GM23248 (cell line): ENCODE measurements around the gene HOXA5. TPM values are rescaled to one million over a fixed set of nuclear protein-coding genes. Genes with fewer than 3 reads are reported as not detected.
A peak's percentile ranks its signal among the peaks of the same experiment; 100 is the strongest.

Experiments
- DNase-seq: peaks from one replicate; pipeline ENCODE4 v3.0.0-alpha.2; 2015
- H2AFZ ChIP-seq: fragments of 200-600 bp; sonication (generic); 2 replicates; pipeline ENCODE4 v1.6.1; 2016; ENCODE audit warnings: antibody characterized with exemption
- H3F3A ChIP-seq: fragments of 200-600 bp; sonication (generic); 2 replicates; pipeline ENCODE4 v1.6.1; 2016; ENCODE audit warnings: mild to moderate bottlenecking, antibody characterized with exemption, mixed run types; ENCODE audit not compliant: insufficient read depth
- H3K27ac ChIP-seq: fragments of 200-600 bp; sonication (generic); 2 replicates; pipeline ENCODE4 v1.5.1; 2016; ENCODE audit warnings: mild to moderate bottlenecking
- H3K27me3 ChIP-seq: fragments of 200-600 bp; sonication (generic); replicated peaks from 2 replicates; pipeline ENCODE4 v1.6.1; 2016; ENCODE audit warnings: mild to moderate bottlenecking; ENCODE audit not compliant: insufficient read depth
- H3K36me3 ChIP-seq: fragments of 200-600 bp; sonication (generic); 2 replicates; pipeline ENCODE4 v1.6.1; 2016; ENCODE audit warnings: low read depth, mild to moderate bottlenecking
- H3K4me1 ChIP-seq: fragments of 200-600 bp; sonication (generic); 2 replicates; pipeline ENCODE4 v1.6.1; 2016; ENCODE audit warnings: mild to moderate bottlenecking; ENCODE audit not compliant: insufficient read depth
- H3K4me2 ChIP-seq: fragments of 200-600 bp; sonication (generic); one replicate; pipeline ENCODE4 v1.6.1; 2016; ENCODE audit warnings: mild to moderate bottlenecking; ENCODE audit not compliant: unreplicated experiment
- H3K4me3 ChIP-seq: fragments of 200-600 bp; sonication (generic); 2 replicates; pipeline ENCODE4 v1.5.1; 2016; ENCODE audit warnings: mild to moderate bottlenecking
- H3K79me2 ChIP-seq: fragments of 200-600 bp; sonication (generic); 2 replicates; pipeline ENCODE4 v1.6.1; 2016; ENCODE audit warnings: mild to moderate bottlenecking; ENCODE audit not compliant: insufficient read depth
- H3K9ac ChIP-seq: fragments of 200-600 bp; sonication (generic); 2 replicates; pipeline ENCODE4 v1.6.1; 2016; ENCODE audit warnings: mild to moderate bottlenecking
- H3K9me2 ChIP-seq: fragments of 200-600 bp; sonication (generic); 2 replicates; pipeline ENCODE4 v1.6.1; 2016; ENCODE audit warnings: mixed run types, mild to moderate bottlenecking, moderate library complexity; ENCODE audit not compliant: insufficient read depth
- H3K9me3 ChIP-seq: fragments of 200-600 bp; sonication (generic); one replicate; pipeline ENCODE4 v1.6.1; 2017; ENCODE audit warnings: low read depth
- H4K20me1 ChIP-seq: fragments of 200-600 bp; sonication (generic); 2 replicates; pipeline ENCODE4 v1.6.0; 2016; ENCODE audit not compliant: insufficient read depth
- EZH2 ChIP-seq: fragments of 200-600 bp; sonication (generic); IDR thresholded peaks from 2 replicates; pipeline ENCODE4 v1.6.1; 2018; ENCODE audit warnings: antibody characterized with exemption, mild to moderate bottlenecking; ENCODE audit not compliant: insufficient read depth, poor library complexity, severe bottlenecking
- EZH2phosphoT487 ChIP-seq: fragments of 200-600 bp; sonication (generic); IDR thresholded peaks from 2 replicates; pipeline ENCODE4 v1.6.1; 2018; ENCODE audit warnings: antibody characterized with exemption, moderate library complexity, mild to moderate bottlenecking, low read depth; ENCODE audit not compliant: insufficient read depth
- WGBS, 2 experiments: methylation state at CpG; one replicate each; pipeline ENCODE4 v1.1.6; 2015 to 2017; ENCODE audit warnings: low lambda C conversion rate in 2 of 2, low coverage in 1 of 2; ENCODE audit errors: missing lambda C conversion rate in 2 of 2; 5-methylcytosine and 5-hydroxymethylcytosine counted together
- in situ Hi-C: fragments of 300-500 bp; cut with MboI; formaldehyde crosslinking; loops from 2 replicates; pipeline ENCODE4 v1.15.0; 2020
- polyA plus RNA-seq: library from polyadenylated mRNA; unstranded; fragments of >200 nt; fragmentation: Nextera tagmentation; extraction: Ambion mirVana; gene quantifications from 2 replicates; pipeline ENCODE4 v1.2.1, GENCODE V29; 2016
- total RNA-seq: library from RNA; depleted of rRNA; stranded (reverse); fragments of >200 nt; shearing (Covaris generic); gene quantifications from 2 replicates; pipeline ENCODE4 v1.2.3, GENCODE V29; 2014

Gene HOXA5
- total and polyA plus RNA-seq, 2 experiments from 2014 or later: 1.9 to 4.0 TPM

- Histone ChIP-seq H2AFZ (no peak overlapping the region), H3F3A (peaks cover 8% of the 10 kb centered on the region; the same call in 1 of the 2 replicates), H3K79me2 (peaks cover 31% of the 10 kb centered on the region), H3K9me2 (no peaks in the 10 kb centered on the region), H4K20me1 (no peaks in the 10 kb centered on the region), H3K9me3 (no peaks in the 10 kb centered on the region), H3K27ac (no peak overlapping the region), H3K4me3 (no peak overlapping the region; the same call in 1 of the 2 replicates), H3K27me3 (no peaks in the 10 kb centered on the region), H3K9ac (no peak overlapping the region), H3K4me2 (no peak overlapping the region), H3K36me3 (no peaks in the 10 kb centered on the region), H3K4me1 (peaks cover 19% of the 10 kb centered on the region)
- no peak for DNase-seq
- 79 to 86% methylated on average over 24 of the region's 24 CpGs for WGBS, 2 experiments
- TF ChIP-seq EZH2phosphoT487 (no peak), EZH2 (no peak)
- in situ Hi-C loops: no loop called here
These were observed 42.6 kb upstream of the HOXA5 start for GRCh38 chr7:27185854-27186667.

GRCh38 chr7:27185013-27185853 lies 41.8 kb upstream of the HOXA5 start, which contains the start of gene HOXA11:
TSS of gene HOXA11 (minus strand) at chr7:27185232. CDS start at chr7:27185144, 88 bp downstream.
- peaks cover 27% of the 10 kb centered on the region for H3K4me1 ChIP-seq
- in situ Hi-C loops: no loop called here
- H3K27me3 ChIP-seq: no peaks in the 10 kb centered on the region

GRCh38 chr7:27184337-27185012 lies 41.0 kb upstream of the HOXA5 start:
- H3K27me3 ChIP-seq: no peaks in the 10 kb centered on the region
- DNase-seq: peak; percentile 83
- no peak for TF ChIP-seq EZH2phosphoT487
- in situ Hi-C loops: no loop called here
- peaks cover 29% of the 10 kb centered on the region for H3K4me1 ChIP-seq
- H3K9me3 ChIP-seq: no peaks in the 10 kb centered on the region
- WGBS, 2 experiments: 1 to 2% methylated on average over 65 to 70 of the region's 72 CpGs
- peaks cover 8% of the 10 kb centered on the region; the same call in 1 of the 2 replicates for H3F3A ChIP-seq
- H3K36me3 ChIP-seq: no peaks in the 10 kb centered on the region
- no peaks in the 10 kb centered on the region for H4K20me1 ChIP-seq
- H3K4me3 ChIP-seq: peak overlapping the region; percentile 87
- H3K4me2 ChIP-seq: peak overlapping the region; percentile 100
- peak overlapping the region; percentile 84 for H2AFZ ChIP-seq
- peak overlapping the region; percentile 82 for H3K9ac ChIP-seq
- no peaks in the 10 kb centered on the region for H3K9me2 ChIP-seq
- H3K79me2 ChIP-seq: peaks cover 43% of the 10 kb centered on the region
- peak overlapping the region; percentile 69 for H3K27ac ChIP-seq

More at GRCh38 chr7:27185013-27185853, 41.8 kb upstream of the HOXA5 start, which contains the start of gene HOXA11:
- Histone ChIP-seq H3F3A (peaks cover 8% of the 10 kb centered on the region; the same call in 1 of the 2 replicates), H3K9ac (peak within 1 kb of the TSS; percentile 82), H4K20me1 (no peaks in the 10 kb centered on the region), H3K27ac (peak within 1 kb of the TSS; percentile 69), H3K79me2 (peaks cover 39% of the 10 kb centered on the region), H3K36me3 (no peaks in the 10 kb centered on the region), H3K4me3 (peak within 1 kb of the TSS; percentile 87), H3K4me2 (peak within 1 kb of the TSS; percentile 100), H3K9me2 (no peaks in the 10 kb centered on the region), H2AFZ (peak within 1 kb of the TSS; percentile 84), H3K9me3 (no peaks in the 10 kb centered on the region)
- TF ChIP-seq EZH2: no peak
- no peak for TF ChIP-seq EZH2phosphoT487
- DNase-seq: peak; percentile 92
- 41 to 44% methylated on average over 38 to 43 of the region's 43 CpGs for WGBS, 2 experiments
